Natural killer cell (primary cell): ENCODE results near the gene CALML6. TPM values are rescaled to one million over a fixed set of nuclear protein-coding genes. Genes with fewer than 3 reads are reported as not detected.
A peak's percentile ranks its signal among the peaks of the same experiment; 100 is the strongest.

Experiments used
- ATAC-seq, 3 donors: fragments of 150-1000 bp in 2 of 3; fragments of 200-7000 bp in 1 of 3; cut with Tn5 transposase; 1 replicate in 1 of 3; 2 replicates in 2 of 3; pipeline ENCODE4 v1.10.0; 2021; ENCODE audit warnings: mild to moderate bottlenecking in 2 of 3, moderate library complexity in 2 of 3
- DNase-seq, 2 donors: peaks; one replicate each; pipeline versions ENCODE4 v3.0.0 to v3.0.0-alpha.2; 2013 to 2021; ENCODE audit warnings: mixed read lengths in 1 of 2
- H3K27ac ChIP-seq: one replicate; pipeline ENCODE4 v1.5.1; 2013; ENCODE audit warnings: mild to moderate bottlenecking, low read length
- H3K27me3 ChIP-seq: one replicate; pipeline ENCODE4 v1.6.1; 2013; ENCODE audit warnings: low read length; ENCODE audit not compliant: control insufficient read depth, insufficient read depth
- H3K36me3 ChIP-seq: one replicate; pipeline ENCODE4 v1.6.1; 2013; ENCODE audit warnings: low read length; ENCODE audit not compliant: control insufficient read depth, insufficient read depth
- H3K4me1 ChIP-seq: one replicate; pipeline ENCODE4 v1.6.1; 2013; ENCODE audit warnings: low read length; ENCODE audit not compliant: control insufficient read depth, insufficient read depth
- H3K4me3 ChIP-seq: one replicate; pipeline ENCODE4 v1.5.1; 2013; ENCODE audit warnings: low read length
- H3K9me3 ChIP-seq: one replicate; pipeline ENCODE4 v1.6.1; 2013; ENCODE audit warnings: low read length; ENCODE audit not compliant: control insufficient read depth, insufficient read depth
- H3K27ac Mint-ChIP-seq, 2 donors: one replicate each; pipeline ENCODE4 v1.8.0; 2022; ENCODE audit warnings: mild to moderate bottlenecking in 2 of 2, mixed read lengths in 2 of 2, moderate library complexity in 1 of 2
- H3K27me3 Mint-ChIP-seq, 2 donors: one replicate each; pipeline ENCODE4 v1.8.0; 2022; ENCODE audit warnings: low read depth in 2 of 2, mixed read lengths in 2 of 2
- H3K36me3 Mint-ChIP-seq: one replicate; pipeline ENCODE4 v1.8.0; 2022; ENCODE audit warnings: mixed read lengths
- H3K4me1 Mint-ChIP-seq, 2 donors: one replicate each; pipeline ENCODE4 v1.8.0; 2022; ENCODE audit warnings: mixed read lengths in 2 of 2
- H3K4me3 Mint-ChIP-seq: one replicate; pipeline ENCODE4 v1.8.0; 2022; ENCODE audit warnings: mild to moderate bottlenecking, moderate library complexity, mixed read lengths
- H3K9me3 Mint-ChIP-seq, 2 donors: one replicate each; pipeline ENCODE4 v1.8.0; 2022; ENCODE audit warnings: mixed read lengths in 2 of 2
- CTCF ChIP-seq: fragments of 200-600 bp; IDR thresholded peaks from one replicate; pipeline ENCODE4 v1.8.0; 2022; ENCODE audit warnings: antibody characterized with exemption
- WGBS: methylation state at CpG from one replicate; pipeline ENCODE4 v1.1.7; 2013; ENCODE audit warnings: missing lambda C conversion rate; ENCODE audit not compliant: insufficient coverage; 5-methylcytosine and 5-hydroxymethylcytosine counted together
- intact Hi-C: fragments of 100-400 bp; cut with micrococcal nuclease; formaldehyde crosslinking; loops from one replicate; pipeline ENCODE4 v1.14.2; 2022
- total RNA-seq, 4 donors: library from RNA; stranded (reverse); fragments of 120-200 nt in 1 of 4; gene quantifications; one replicate each; pipeline versions ENCODE4 v1.2.3 to v1.2.4, GENCODE V29; 2013 to 2022

Gene CALML6
- total RNA-seq, 3 donors from 2014 or later (not counting 1 experiment from before 2014, with no cell fraction given): 2.1 to 3.9 (median 2.9) TPM

- H3K4me1 ChIP-seq: peaks cover 81% of the 10 kb centered on the region
- Mint-ChIP-seq H3K4me1 (peaks cover 77 to 80% of the 10 kb centered on the region in 2 donors), H3K9me3 (no peaks in the 10 kb centered on the region), H3K36me3 (no peaks in the 10 kb centered on the region), H3K4me3 (peak overlapping the region; percentile 80), H3K27ac (peak overlapping the region; percentile 77 to 82), H3K27me3 (no peaks in the 10 kb centered on the region)
- H3K36me3 ChIP-seq: peaks cover 18% of the 10 kb centered on the region
- WGBS: 73% methylated on average over 11 of the region's 11 CpGs
- intact Hi-C loops: no loop called here
- ATAC-seq (no peak), DNase-seq (no peak)
- no peak for TF ChIP-seq CTCF
- no peaks in the 10 kb centered on the region for H3K9me3 ChIP-seq
- no peak overlapping the region for H3K27ac ChIP-seq
- H3K4me3 ChIP-seq: no peak overlapping the region
- H3K27me3 ChIP-seq: no peaks in the 10 kb centered on the region
Measured at GRCh38 chr1:1876335-1876930, 38.6 kb upstream of the CALML6 start.

- Histone ChIP-seq H3K36me3 (peaks cover 18% of the 10 kb centered on the region), H3K4me1 (peaks cover 81% of the 10 kb centered on the region), H3K4me3 (no peak overlapping the region), H3K27me3 (no peaks in the 10 kb centered on the region), H3K9me3 (no peaks in the 10 kb centered on the region), H3K27ac (no peak overlapping the region)
- no peaks in the 10 kb centered on the region for H3K36me3 Mint-ChIP-seq
- ATAC-seq (no peak), DNase-seq (no peak)
- no peak for TF ChIP-seq CTCF
- no peaks in the 10 kb centered on the region for H3K9me3 Mint-ChIP-seq
- H3K4me1 Mint-ChIP-seq: peaks cover 76 to 77% of the 10 kb centered on the region in 2 donors
- H3K4me3 Mint-ChIP-seq: no peak overlapping the region
- intact Hi-C loops: no loop called here
- peak overlapping the region; percentile 23 to 47 for H3K27ac Mint-ChIP-seq
- WGBS: 80% methylated on average over 4 of the region's 5 CpGs
- H3K27me3 Mint-ChIP-seq: no peaks in the 10 kb centered on the region
Measured at GRCh38 chr1:1877865-1878436, 37.1 kb upstream of the CALML6 start.

- Histone ChIP-seq H3K4me3 (no peak overlapping the region), H3K27ac (no peak overlapping the region), H3K27me3 (no peaks in the 10 kb centered on the region), H3K9me3 (no peaks in the 10 kb centered on the region), H3K4me1 (peaks cover 72% of the 10 kb centered on the region), H3K36me3 (peaks cover 12% of the 10 kb centered on the region)
- no peak for TF ChIP-seq CTCF
- WGBS: 92% methylated on average over 5 of the region's 5 CpGs
- H3K27ac Mint-ChIP-seq: peak overlapping the region in 1 of 2 donors; percentile 86
- ATAC-seq (no peak), DNase-seq (no peak)
- no peaks in the 10 kb centered on the region for H3K27me3 Mint-ChIP-seq
- no peaks in the 10 kb centered on the region for H3K36me3 Mint-ChIP-seq
- peaks cover 76 to 80% of the 10 kb centered on the region in 2 donors for H3K4me1 Mint-ChIP-seq
- intact Hi-C loops: loop anchor here (5.0 kb wide), 1 partner anchor 33 kb away; no protein-coding TSS in a partner anchor
- no peak overlapping the region for H3K4me3 Mint-ChIP-seq
- no peaks in the 10 kb centered on the region for H3K9me3 Mint-ChIP-seq
Measured at GRCh38 chr1:1879942-1880341, 35.1 kb upstream of the CALML6 start.
